Measurements from ENCODE around the gene SHISA7. TPM values are rescaled to one million over a fixed set of nuclear protein-coding genes. Genes with fewer than 3 reads are reported as not detected.
A peak's percentile ranks its signal among the peaks of the same experiment; 100 is the strongest.

The SHISA7 gene
- total RNA-seq, 2 donors from 2014 or later: not detected

DNA sequence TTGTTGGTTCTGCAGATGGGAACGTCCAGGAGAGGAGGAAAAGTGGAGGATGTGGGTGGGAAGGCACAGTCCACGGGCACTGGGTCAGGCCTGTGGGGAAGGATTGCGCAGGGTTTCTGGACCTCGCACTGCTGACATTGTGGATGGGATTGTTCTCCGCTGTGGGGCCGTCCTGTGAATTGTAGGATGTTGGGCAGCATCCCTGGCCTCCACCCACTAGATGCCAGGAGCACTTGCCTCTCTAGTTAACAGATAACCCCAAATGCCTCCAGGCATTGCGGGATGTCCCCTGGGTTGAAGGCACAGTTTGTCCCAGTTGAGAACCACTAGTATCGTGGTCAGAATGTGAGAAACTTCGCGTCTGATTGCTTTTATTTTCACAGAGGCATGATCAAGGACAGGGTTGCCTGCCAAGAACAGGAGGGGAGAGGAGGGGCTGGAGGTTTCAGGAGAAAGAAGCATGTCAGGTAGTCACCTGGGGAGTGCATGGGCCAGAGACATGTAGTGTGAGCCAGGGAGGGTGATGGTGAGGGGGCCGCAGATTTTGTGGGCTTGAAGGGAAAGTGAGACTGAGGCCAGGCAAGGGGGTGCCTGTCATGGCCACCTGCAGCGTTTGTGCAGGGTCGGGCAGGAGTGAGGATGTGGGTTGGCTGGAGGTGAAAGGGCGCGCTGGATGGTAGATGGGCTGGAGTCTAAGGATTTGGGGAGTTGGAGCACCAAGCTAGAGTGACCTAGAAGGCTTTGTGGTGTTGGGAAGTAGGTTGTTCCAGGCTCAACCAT is 36.5 kb upstream of the SHISA7 start:
- TF ChIP-seq, protein P1, sequence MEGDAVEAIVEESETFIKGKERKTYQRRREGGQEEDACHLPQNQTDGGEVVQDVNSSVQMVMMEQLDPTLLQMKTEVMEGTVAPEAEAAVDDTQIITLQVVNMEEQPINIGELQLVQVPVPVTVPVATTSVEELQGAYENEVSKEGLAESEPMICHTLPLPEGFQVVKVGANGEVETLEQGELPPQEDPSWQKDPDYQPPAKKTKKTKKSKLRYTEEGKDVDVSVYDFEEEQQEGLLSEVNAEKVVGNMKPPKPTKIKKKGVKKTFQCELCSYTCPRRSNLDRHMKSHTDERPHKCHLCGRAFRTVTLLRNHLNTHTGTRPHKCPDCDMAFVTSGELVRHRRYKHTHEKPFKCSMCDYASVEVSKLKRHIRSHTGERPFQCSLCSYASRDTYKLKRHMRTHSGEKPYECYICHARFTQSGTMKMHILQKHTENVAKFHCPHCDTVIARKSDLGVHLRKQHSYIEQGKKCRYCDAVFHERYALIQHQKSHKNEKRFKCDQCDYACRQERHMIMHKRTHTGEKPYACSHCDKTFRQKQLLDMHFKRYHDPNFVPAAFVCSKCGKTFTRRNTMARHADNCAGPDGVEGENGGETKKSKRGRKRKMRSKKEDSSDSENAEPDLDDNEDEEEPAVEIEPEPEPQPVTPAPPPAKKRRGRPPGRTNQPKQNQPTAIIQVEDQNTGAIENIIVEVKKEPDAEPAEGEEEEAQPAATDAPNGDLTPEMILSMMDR (conservative IDR thresholded peaks at IDR 0.05): no peak
- no peak overlapping the region for H3K4me3 Mint-ChIP-seq
- H3K9me3 Mint-ChIP-seq: no peaks in the 10 kb centered on the region
- Histone ChIP-seq H3K27ac (ENCODE audit: low read depth, low read length) (no peak overlapping the region), H3K9ac (ENCODE audit: extremely low read depth, low read length, poor library complexity, severe bottlenecking) (no peak overlapping the region), H3K4me1 (ENCODE audit: control insufficient read depth, insufficient read depth, low read length) (no peaks in the 10 kb centered on the region), H3K4me3 (ENCODE audit: low read length) (no peak overlapping the region), H3K9me3 (ENCODE audit: control insufficient read depth, low read length) (no peaks in the 10 kb centered on the region), H3K36me3 (ENCODE audit: control insufficient read depth, insufficient read depth, low read length) (peaks cover 5% of the 10 kb centered on the region), H3K27me3 (ENCODE audit: control insufficient read depth, insufficient read depth, low read length, poor library complexity, severe bottlenecking) (no peaks in the 10 kb centered on the region)
- WGBS, 2 experiments (ENCODE audit: insufficient coverage in 1 of 2, insufficient read length in 1 of 2): 86 to 87% methylated on average over 7 to 15 of the region's 15 CpGs
- H3K27me3 Mint-ChIP-seq (ENCODE audit: insufficient read depth): no peaks in the 10 kb centered on the region
- no peak for DNase-seq
- peaks cover 9% of the 10 kb centered on the region for H3K4me1 Mint-ChIP-seq
- H3K27ac Mint-ChIP-seq: no peak overlapping the region
- H3K36me3 Mint-ChIP-seq (ENCODE audit: low read depth): peaks cover 7% of the 10 kb centered on the region

DNA sequence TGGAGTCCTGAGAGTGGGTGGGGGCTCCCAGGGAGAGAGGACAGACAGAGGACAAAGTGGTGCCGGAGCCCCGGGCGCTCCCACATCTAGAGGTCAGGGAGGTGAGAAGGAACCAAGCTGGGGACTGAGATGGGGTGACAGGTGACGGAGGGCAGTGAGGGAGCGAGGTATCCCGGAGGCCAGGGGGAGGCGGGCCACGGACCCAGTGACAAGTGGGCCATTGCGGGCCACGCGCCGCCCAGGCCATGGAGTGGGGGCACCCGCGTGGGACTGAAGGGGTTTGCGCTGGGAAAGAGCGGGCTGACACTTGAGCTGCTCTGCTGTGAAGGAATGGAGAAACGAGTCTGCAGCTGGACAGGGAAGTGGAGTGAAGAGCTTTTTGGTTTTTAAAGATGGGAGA is 35.9 kb upstream of the SHISA7 start:
- Mint-ChIP-seq H3K36me3 (ENCODE audit: low read depth) (peaks cover 7% of the 10 kb centered on the region), H3K27ac (no peak overlapping the region), H3K27me3 (ENCODE audit: insufficient read depth) (no peaks in the 10 kb centered on the region), H3K9me3 (no peaks in the 10 kb centered on the region), H3K4me3 (no peak overlapping the region), H3K4me1 (peaks cover 9% of the 10 kb centered on the region)
- 92 to 94% methylated on average over 16 to 17 of the region's 17 CpGs for WGBS, 2 experiments (ENCODE audit: insufficient coverage in 1 of 2, insufficient read length in 1 of 2)
- Histone ChIP-seq H3K4me3 (ENCODE audit: low read length) (no peak overlapping the region), H3K9me3 (ENCODE audit: control insufficient read depth, low read length) (no peaks in the 10 kb centered on the region), H3K27me3 (ENCODE audit: control insufficient read depth, insufficient read depth, low read length, poor library complexity, severe bottlenecking) (no peaks in the 10 kb centered on the region), H3K4me1 (ENCODE audit: control insufficient read depth, insufficient read depth, low read length) (no peaks in the 10 kb centered on the region), H3K27ac (ENCODE audit: low read depth, low read length) (no peak overlapping the region), H3K36me3 (ENCODE audit: control insufficient read depth, insufficient read depth, low read length) (peaks cover 5% of the 10 kb centered on the region), H3K9ac (ENCODE audit: extremely low read depth, low read length, poor library complexity, severe bottlenecking) (no peak overlapping the region)
- TF ChIP-seq, protein P1 (conservative IDR thresholded peaks at IDR 0.05): no peak
- DNase-seq: no peak

DNA sequence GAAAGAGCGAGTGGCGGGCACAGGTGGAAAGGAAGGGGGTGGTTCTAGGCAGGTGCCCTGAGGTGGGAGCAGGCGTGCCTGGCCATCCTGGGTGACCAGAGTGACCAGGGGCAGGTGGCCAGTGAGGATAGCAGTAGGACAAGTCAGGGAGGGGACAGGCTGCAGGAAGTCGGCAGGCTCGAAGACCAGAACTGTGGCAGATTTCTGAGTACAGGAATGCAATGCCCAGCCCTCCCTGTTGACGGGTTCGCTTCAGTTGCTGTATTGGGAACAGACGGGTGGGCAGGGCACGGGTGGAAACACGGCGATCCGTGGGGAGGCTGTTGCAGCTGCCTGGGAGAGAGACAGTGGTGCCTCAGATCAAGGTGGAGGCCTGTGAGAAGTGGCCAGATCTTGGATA is 35.3 kb upstream of the SHISA7 start:
- H3K36me3 ChIP-seq (ENCODE audit: control insufficient read depth, insufficient read depth, low read length): peaks cover 5% of the 10 kb centered on the region
- H3K36me3 Mint-ChIP-seq (ENCODE audit: low read depth): peaks cover 7% of the 10 kb centered on the region
- no peaks in the 10 kb centered on the region for H3K27me3 Mint-ChIP-seq (ENCODE audit: insufficient read depth)
- H3K4me3 Mint-ChIP-seq: peak overlapping the region; percentile 76
- no peaks in the 10 kb centered on the region for H3K9me3 ChIP-seq (ENCODE audit: control insufficient read depth, low read length)
- H3K27ac ChIP-seq (ENCODE audit: low read depth, low read length): no peak overlapping the region
- H3K4me1 Mint-ChIP-seq: peaks cover 14% of the 10 kb centered on the region
- peak overlapping the region; percentile 8 for H3K27ac Mint-ChIP-seq
- H3K27me3 ChIP-seq (ENCODE audit: control insufficient read depth, insufficient read depth, low read length, poor library complexity, severe bottlenecking): no peaks in the 10 kb centered on the region
- 93 to 94% methylated on average over 12 of the region's 12 CpGs for WGBS, 2 experiments (ENCODE audit: insufficient coverage in 1 of 2, insufficient read length in 1 of 2)
- no peak overlapping the region for H3K4me3 ChIP-seq (ENCODE audit: low read length)
- H3K9ac ChIP-seq (ENCODE audit: extremely low read depth, low read length, poor library complexity, severe bottlenecking): no peak overlapping the region
- no peaks in the 10 kb centered on the region for H3K4me1 ChIP-seq (ENCODE audit: control insufficient read depth, insufficient read depth, low read length)
- H3K9me3 Mint-ChIP-seq: no peaks in the 10 kb centered on the region
- DNase-seq: no peak
- TF ChIP-seq, protein P1 (conservative IDR thresholded peaks at IDR 0.05): no peak

Measured in endodermal cell (in vitro differentiated cells).